Smooth muscle cell (in vitro differentiated cells): ENCODE data around the gene GTPBP1. TPM values are rescaled to one million over a fixed set of nuclear protein-coding genes. Genes with fewer than 3 reads are reported as not detected.

Experiments
- DNase-seq: peaks from one replicate; lab custom pipeline; 2025; ENCODE audit not compliant: unreplicated experiment; lab: John Stamatoyannopoulos, UW
- H2AFZ ChIP-seq: fragments of 200-600 bp; sonication (generic); 2 replicates; pipeline ENCODE4 v1.6.0; 2016; ENCODE audit warnings: antibody characterized with exemption, low read depth, mild to moderate bottlenecking
- H3F3A ChIP-seq: fragments of 200-600 bp; sonication (generic); 2 replicates; pipeline ENCODE4 v1.6.0; 2017; ENCODE audit warnings: antibody characterized with exemption, low read depth
- H3K27ac ChIP-seq: fragments of 200-600 bp; sonication (generic); 2 replicates; pipeline ENCODE4 v1.5.1; 2016; ENCODE audit warnings: low read depth, mild to moderate bottlenecking
- H3K27me3 ChIP-seq: fragments of 200-600 bp; sonication (generic); 2 replicates; pipeline ENCODE4 v1.6.1; 2016; ENCODE audit warnings: low read depth, mild to moderate bottlenecking
- H3K36me3 ChIP-seq: fragments of 200-600 bp; sonication (generic); 2 replicates; pipeline ENCODE4 v1.5.1; 2016; ENCODE audit warnings: low read depth
- H3K4me1 ChIP-seq: fragments of 200-600 bp; sonication (generic); 2 replicates; pipeline ENCODE4 v1.5.1; 2016; ENCODE audit warnings: low read depth
- H3K4me2 ChIP-seq: fragments of 200-600 bp; sonication (generic); 2 replicates; pipeline ENCODE4 v1.6.0; 2016; ENCODE audit warnings: mild to moderate bottlenecking
- H3K4me3 ChIP-seq: fragments of 200-600 bp; sonication (generic); 2 replicates; pipeline ENCODE4 v1.5.1; 2016; ENCODE audit warnings: mild to moderate bottlenecking
- H3K79me2 ChIP-seq: fragments of 200-600 bp; sonication (generic); 2 replicates; pipeline ENCODE4 v1.6.0; 2016; ENCODE audit warnings: low read depth, mild to moderate bottlenecking
- H3K9ac ChIP-seq: fragments of 200-600 bp; sonication (generic); 2 replicates; pipeline ENCODE4 v1.6.0; 2016; ENCODE audit warnings: low read depth
- H3K9me3 ChIP-seq: fragments of 200-600 bp; sonication (generic); replicated peaks from 2 replicates; pipeline ENCODE4 v1.5.1; 2016; ENCODE audit warnings: low read depth
- H4K20me1 ChIP-seq: fragments of 200-600 bp; sonication (generic); 2 replicates; pipeline ENCODE4 v1.6.0; 2016; ENCODE audit warnings: low read depth
- CTCF ChIP-seq: fragments of 200-600 bp; sonication (generic); IDR thresholded peaks from 2 replicates; pipeline ENCODE4 v1.5.1; 2017; ENCODE audit warnings: borderline replicate concordance, mild to moderate bottlenecking, antibody characterized with exemption; ENCODE audit not compliant: insufficient read depth, poor library complexity, severe bottlenecking
- WGBS: methylation state at CpG from one replicate; pipeline ENCODE4 v1.1.7; 2016; ENCODE audit warnings: low lambda C conversion rate; 5-methylcytosine and 5-hydroxymethylcytosine counted together
- polyA plus RNA-seq: library from polyadenylated mRNA; unstranded; fragments of >200 nt; fragmentation: Nextera tagmentation; extraction: Ambion mirVana; gene quantifications from 2 replicates; pipeline ENCODE4 v1.2.1, GENCODE V29; 2016
- total RNA-seq: library from RNA; depleted of rRNA; stranded (reverse); fragments of >200 nt; gene quantifications from 2 replicates; pipeline ENCODE4 v1.2.3, GENCODE V29; 2014

Gene GTPBP1
- total and polyA plus RNA-seq, 2 experiments from 2014 or later, result 23.7 to 25.3 TPM

DNA sequence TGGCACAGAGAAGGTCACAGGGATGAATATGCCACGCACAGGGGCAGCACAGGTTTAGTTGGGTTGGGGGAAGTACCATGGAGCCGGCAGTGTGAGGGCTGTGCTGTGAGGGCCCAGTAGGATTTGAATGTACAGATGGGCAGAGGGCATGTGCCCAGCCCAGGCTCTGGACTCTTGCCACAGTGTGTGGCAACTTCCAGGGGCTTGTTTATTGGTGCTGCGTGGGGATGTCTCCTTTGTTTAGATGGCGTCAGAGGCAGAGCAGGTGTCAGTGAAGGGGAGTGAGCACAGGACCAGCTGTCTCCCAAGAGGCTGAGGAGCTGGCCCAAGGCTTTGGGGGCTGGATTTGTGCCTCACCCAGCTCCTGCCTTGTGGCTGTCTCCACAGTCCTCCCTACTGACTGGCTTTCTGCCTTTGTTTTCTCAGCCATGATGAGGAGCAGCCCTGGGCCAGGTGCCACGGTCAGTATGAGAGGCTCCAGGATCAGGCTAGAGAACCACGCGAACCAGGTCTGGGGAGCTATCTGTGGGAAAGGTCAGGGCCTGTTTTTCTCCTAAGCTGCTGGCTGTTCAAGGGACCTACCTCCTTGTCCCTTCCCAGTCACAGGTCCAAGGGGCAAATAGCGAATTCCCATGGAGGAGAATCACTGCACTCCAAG lies 28.1 kb downstream of the GTPBP1 start:
- no peaks in the 10 kb centered on the region for H3K79me2 ChIP-seq
- H3F3A ChIP-seq, result no peaks in the 10 kb centered on the region
- DNase-seq, result no peak
- TF ChIP-seq CTCF, result no peak
- 95% methylated on average over 8 of the region's 8 CpGs for WGBS
- no peak overlapping the region for H3K27ac ChIP-seq
- no peaks in the 10 kb centered on the region for H3K9me3 ChIP-seq
- H3K27me3 ChIP-seq, result no peaks in the 10 kb centered on the region
- H3K4me2 ChIP-seq, result no peak overlapping the region
- H3K36me3 ChIP-seq, result peaks cover 5% of the 10 kb centered on the region
- H2AFZ ChIP-seq, result no peak overlapping the region
- H4K20me1 ChIP-seq, result peaks cover 7% of the 10 kb centered on the region
- no peak overlapping the region for H3K9ac ChIP-seq
- no peak overlapping the region for H3K4me3 ChIP-seq
- no peaks in the 10 kb centered on the region for H3K4me1 ChIP-seq

GRCh38 chr22:38734421-38735100 lies 28.8 kb downstream of the GTPBP1 start:
- Histone ChIP-seq H3K79me2 (no peaks in the 10 kb centered on the region), H3K36me3 (peaks cover 5% of the 10 kb centered on the region), H3K4me1 (no peaks in the 10 kb centered on the region), H3F3A (no peaks in the 10 kb centered on the region), H3K27me3 (no peaks in the 10 kb centered on the region), H3K4me2 (no peak overlapping the region), H4K20me1 (peaks cover 7% of the 10 kb centered on the region), H3K4me3 (no peak overlapping the region), H3K27ac (no peak overlapping the region), H2AFZ (no peak overlapping the region), H3K9me3 (no peaks in the 10 kb centered on the region), H3K9ac (no peak overlapping the region)
- WGBS, result 95% methylated on average over 13 of the region's 13 CpGs
- no peak for TF ChIP-seq CTCF
- DNase-seq, result no peak

DNA sequence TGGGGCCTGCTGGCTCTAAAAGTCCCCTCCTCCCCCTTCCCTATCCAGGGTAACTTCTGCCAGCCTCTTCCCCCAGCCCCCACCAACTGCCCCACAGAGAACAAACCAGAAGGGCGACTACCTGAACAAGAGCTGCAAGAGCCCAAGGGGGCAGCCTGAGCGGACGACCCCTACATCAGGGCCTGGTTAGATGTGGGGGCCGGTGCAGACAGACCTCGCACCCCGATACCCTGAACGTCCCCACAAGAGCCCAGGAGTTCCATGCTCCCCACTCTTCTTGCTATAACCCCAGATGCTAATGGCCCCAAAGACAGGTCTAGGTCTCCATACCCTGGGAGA lies 29.4 kb downstream of the GTPBP1 start:
- H3K27ac ChIP-seq, result no peak overlapping the region
- no peak overlapping the region for H3K4me2 ChIP-seq
- no peak for DNase-seq
- no peaks in the 10 kb centered on the region for H3K9me3 ChIP-seq
- no peaks in the 10 kb centered on the region for H3F3A ChIP-seq
- H3K4me3 ChIP-seq, result no peak overlapping the region
- H3K79me2 ChIP-seq, result no peaks in the 10 kb centered on the region
- H3K4me1 ChIP-seq, result no peaks in the 10 kb centered on the region
- WGBS, result 97% methylated on average over 7 of the region's 7 CpGs
- TF ChIP-seq CTCF, result no peak
- H3K36me3 ChIP-seq, result peaks cover 4% of the 10 kb centered on the region
- H3K27me3 ChIP-seq, result no peaks in the 10 kb centered on the region
- peaks cover 7% of the 10 kb centered on the region for H4K20me1 ChIP-seq
- no peak overlapping the region for H3K9ac ChIP-seq
- no peak overlapping the region for H2AFZ ChIP-seq
